GM19463 (cell line): Measurements from ENCODE around the gene PRPF31.
A peak's percentile ranks its signal among the peaks of the same experiment; 100 is the strongest.
"Not testable (repeated sequence)": the region's sequence is repeated elsewhere in the genome, so short reads cannot be mapped to it uniquely, and the experiment has no call there.

ENCODE experiments used
- ATAC-seq: cut with Tn5 transposase; IDR thresholded peaks from one replicate; pipeline ENCODE4 v1.9.1; 2021; ENCODE audit warnings: mild to moderate bottlenecking, moderate library complexity; ENCODE audit not compliant: unreplicated experiment

PRPF31 gene

GRCh38 chr19:54115109-54116063, at the start of gene PRPF31, which contains the start of gene TFPT:
PRPF31 (plus strand) TSS chr19:54115754; CDS start chr19:54118279, 2,525 bp downstream.
TFPT (minus strand) TSS chr19:54115657; CDS start chr19:54115269, 388 bp downstream.
- peak; percentile 85 for ATAC-seq

DNA sequence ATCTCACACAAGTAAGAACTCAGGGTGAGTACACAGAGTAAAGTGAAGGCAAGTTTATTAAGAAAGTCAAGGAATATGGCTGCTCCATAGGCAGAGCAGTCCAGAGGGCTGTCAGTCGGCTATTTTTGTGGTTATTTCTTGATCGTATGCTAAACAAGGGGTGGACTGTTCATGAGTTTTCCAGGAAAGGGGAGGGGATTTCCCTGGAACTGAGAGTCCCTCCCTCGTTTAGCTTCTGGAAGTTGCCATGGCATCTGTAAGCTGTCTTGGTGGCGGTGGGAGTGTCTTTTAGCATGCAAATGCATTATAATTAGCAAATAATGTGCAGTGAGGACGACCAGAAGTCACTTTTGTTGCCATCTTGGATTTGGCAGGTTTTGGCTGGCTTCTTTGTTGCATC, 46.1 kb upstream of the PRPF31 start:
- ATAC-seq = no peak

- ATAC-seq = no peak
These were observed 41.7 kb upstream of the PRPF31 start for GRCh38 chr19:54073829-54074228.

DNA sequence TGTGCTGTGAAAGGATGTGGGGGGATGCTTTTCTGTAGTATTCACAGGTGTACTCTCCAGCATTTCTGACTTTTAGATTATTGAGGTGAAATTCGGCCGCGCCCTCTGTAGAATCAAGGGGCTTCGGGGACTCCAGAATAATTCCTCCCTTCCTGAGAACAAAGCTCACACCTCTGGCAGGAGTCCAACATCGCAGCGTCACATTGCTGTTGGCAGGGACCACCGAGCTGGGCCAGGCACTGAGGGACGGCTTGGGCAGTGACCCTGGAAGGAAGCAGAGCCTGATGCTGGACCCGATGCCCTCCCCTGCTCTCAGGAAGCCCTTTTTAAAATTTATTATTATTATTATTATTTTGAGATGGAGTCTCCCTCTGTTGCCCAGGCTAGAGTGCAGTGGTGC, 40.7 kb upstream of the PRPF31 start:
- no peak for ATAC-seq

- ATAC-seq = no peak
These were observed 38.2 kb upstream of the PRPF31 start for GRCh38 chr19:54077334-54077733.

DNA sequence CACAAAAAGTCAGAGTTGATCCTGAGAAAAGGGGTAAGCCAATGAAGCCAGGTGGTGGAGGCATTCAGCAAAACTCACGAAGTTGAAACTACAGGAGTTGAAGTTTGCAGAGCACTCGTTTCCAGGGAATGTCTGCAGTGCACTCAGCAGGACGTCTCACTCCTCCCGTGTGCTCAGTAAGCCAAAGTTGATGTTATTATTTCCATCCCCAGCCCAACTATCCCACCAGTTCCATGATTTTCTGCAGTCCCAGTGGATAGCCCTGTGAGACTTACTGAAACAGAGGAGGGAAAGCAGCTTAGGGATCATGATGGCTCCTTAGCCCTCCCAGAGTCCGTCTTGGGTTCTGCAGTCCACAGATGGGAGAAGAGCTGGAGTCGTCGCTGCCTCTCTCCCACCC, 34.5 kb upstream of the PRPF31 start, which contains the start of gene TARM1:
TARM1 (minus strand) TSS at position 334 of the 400 bp plus-strand sequence; CDS start at position 309, 25 bp downstream.
- ATAC-seq = no peak

DNA sequence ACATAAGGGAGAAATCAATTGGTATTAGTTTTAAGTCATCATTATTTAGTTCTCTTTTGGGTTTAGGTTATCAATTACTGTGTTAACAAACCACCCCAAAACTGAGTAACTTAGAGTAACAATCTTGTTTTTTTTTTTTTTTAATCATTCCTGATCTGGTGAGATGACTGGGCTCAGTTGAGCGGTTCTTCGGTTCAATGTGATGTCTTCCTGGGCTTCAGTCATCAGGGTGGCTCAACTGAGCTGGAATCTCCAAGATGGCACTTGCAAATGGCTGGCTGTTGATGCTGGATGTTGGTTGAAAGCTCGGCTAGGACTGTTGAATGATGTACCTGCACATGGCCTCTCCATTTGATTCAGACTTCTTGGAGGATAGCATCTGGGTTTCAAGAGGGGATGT, 31.1 kb upstream of the PRPF31 start:
- no peak for ATAC-seq

DNA sequence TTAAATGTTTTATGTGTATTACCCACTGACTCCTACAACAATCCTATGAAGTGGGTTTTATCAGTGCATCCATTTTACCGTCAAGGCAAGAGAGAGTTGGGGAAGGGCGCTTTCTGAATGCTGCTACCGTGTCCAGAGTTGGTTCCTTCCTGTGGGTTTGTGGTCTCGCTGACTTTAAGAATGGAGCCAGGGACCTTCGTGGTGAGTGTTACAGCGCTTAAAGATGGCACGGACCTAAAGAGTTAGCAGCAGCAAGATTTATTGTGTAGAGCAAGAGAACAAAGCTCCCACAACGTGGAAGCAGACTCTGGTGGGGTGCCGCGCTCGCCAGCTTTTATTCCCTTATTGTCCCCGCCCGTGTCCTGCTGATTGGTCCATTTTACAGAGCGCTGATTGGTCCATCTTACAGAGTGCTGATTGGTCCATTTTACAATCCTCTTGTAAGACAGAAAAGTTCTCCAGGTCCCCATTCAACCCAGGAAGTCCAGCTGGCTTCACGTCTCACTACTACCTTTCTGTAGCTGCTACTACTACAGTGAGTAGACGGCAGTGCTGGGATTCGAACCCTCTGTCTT, 21.0 kb upstream of the PRPF31 start:
- ATAC-seq = no peak

DNA sequence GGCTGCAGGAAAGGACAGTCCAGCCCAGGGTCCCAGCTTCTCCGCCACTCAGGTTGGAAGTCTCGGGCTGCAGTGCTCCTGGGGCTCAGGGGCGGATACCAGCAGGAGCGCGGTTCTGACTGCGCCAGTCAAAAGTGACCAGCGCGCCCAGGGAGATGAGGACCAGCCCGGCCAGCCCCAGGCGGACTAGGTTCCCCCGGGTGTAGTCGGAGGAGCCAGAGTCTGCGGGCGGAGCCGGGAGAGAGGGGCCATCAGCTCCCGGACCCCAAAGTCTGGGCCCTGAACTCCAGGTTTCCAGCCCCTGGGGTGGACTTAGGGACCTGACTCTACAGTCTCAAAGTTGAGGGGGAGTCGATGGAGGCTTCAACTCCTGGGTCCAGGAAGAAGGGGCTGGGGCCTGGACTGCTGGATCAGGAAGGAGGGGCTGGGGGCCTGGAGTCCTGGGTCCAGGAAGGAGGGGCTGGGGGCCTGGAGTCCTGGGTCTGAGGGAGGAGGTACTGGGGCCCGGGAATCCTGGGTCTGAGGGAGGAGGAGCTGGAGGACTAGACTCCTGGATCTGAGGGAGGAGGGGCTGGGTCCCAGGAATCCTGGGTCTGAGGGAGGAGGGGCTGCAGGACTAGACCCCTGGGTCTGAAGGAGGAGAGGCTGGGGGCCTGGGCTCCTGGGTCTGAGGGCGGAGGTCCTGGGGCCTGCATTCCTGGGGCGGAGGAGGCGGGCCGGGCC, 20.3 kb upstream of the PRPF31 start:
- ATAC-seq = no peak

DNA sequence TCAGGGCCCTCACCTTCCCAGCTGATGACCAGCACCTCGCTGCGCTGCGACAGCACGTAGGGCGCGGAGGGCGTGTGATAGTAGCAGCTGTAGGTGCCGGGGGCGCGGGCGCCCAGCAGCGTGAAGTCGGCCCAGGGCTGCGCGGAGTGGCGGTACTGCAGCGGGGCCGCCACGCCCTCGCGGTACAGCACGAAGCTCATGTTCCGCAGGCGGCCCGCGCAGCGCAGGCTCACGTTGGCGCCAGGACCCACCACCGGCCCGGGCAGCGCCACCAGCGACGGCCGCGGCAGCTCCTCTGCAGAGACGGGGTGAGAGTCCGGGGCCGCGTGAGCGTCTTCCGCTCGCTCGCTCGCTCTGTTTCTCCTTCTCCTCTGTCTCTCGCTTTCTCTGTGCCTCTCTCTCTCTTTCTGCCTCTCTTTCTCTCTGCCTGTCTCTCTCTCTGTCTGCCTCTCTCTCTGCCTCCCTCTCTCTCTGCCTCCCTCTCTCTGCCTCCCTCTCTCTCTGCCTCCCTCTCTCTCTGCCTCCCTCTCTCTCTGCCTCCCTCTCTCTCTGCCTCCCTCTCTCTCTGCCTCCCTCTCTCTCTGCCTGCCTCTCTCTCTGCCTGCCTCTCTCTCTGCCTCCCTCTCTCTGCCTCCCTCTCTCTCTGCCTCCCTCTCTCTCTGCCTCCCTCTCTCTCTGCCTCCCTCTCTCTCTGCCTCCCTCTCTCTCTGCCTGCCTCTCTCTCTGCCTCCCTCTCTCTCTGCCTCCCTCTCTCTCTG, 19.5 kb upstream of the PRPF31 start:
- ATAC-seq = not testable (repeated sequence)

DNA sequence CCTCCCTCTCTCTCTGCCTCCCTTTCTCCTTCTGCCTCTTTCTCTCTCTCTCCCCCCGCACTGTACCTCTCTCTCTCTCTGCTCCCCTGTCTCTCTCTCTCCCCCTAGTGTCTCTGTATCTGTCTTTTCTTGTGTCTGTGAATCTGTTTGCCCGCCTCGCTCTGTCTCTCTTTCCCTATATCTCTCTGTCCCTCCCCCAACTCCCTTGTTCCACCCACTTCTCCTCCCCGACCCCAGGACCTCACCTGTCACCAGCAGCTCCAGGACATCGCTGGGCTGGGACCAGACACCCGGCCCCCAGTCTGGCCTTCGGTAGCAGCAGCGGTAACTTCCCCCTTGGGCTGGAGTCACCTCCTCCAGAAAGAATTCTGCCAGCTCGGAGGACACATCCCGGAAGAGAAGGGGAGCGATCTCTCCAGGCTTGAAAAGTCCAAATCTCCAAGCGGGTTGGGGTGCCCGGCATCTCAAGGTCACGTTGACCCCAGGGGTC, 18.9 kb upstream of the PRPF31 start:
- no peak for ATAC-seq

- ATAC-seq = no peak
These were observed 16.2 kb upstream of the PRPF31 start for GRCh38 chr19:54099190-54099902.

DNA sequence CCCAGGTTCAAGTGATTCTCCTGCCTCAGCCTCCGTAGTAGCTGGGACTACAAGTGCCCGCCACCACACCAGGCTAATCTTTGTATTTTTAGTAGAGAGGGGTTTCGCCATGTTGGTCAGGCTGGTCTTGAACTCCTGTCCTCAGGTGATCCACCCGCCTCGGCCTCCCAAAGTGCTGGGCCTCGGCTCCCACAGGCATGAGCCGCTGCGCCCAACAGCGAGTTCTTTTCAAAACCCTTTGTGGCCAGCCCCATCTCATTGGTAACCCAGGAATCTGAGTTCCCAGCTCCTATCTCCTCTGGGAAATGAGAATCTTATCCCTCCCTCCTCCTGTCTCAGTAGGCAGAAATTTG, 15.7 kb upstream of the PRPF31 start:
- ATAC-seq = not testable (repeated sequence)

GRCh38 chr19:54100561-54100960, 15.0 kb upstream of the PRPF31 start, which contains the start of gene OSCAR:
OSCAR (minus strand) TSS chr19:54100803; CDS start chr19:54100792, 11 bp downstream.
- no peak for ATAC-seq

GRCh38 chr19:54102421-54103169, 13.0 kb upstream of the PRPF31 start, which contains the start of gene NDUFA3:
NDUFA3 (plus strand) TSS chr19:54102855; CDS start chr19:54102879, 24 bp downstream.
- peak; percentile 94 for ATAC-seq

- ATAC-seq = no peak
These were observed 10.4 kb upstream of the PRPF31 start for GRCh38 chr19:54104998-54105715.

DNA sequence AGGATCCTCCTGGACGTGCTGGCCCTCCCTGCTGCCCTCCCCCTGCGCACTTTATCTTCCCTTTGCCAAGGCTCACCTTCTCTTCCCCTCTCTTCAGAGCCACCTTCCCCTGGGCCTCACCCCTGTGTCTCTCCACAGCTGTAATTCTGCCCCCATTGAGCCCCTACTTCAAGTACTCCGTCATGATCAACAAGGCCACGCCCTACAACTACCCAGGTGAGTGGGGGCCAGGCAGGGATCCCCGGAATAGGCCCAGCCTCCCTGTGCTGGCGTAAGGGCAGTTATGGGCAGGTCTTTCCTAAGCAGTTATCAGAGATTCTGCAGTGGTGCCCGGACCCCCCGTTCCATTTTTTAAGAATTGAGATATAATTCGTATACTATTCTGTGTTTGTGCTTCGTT, 9.8 kb upstream of the PRPF31 start:
- no peak for ATAC-seq

GRCh38 chr19:54106716-54107115, 8.8 kb upstream of the PRPF31 start:
- no peak for ATAC-seq
